K562 (cell line): ENCODE results near the gene RNF31.

Experiments used
- JUND ChIP-seq, 2 experiments: IDR thresholded peaks; 2 replicates in 1 of 2; 3 replicates in 1 of 2; pipeline ENCODE4 v1.6.1; 2011; ENCODE audit warnings: borderline replicate concordance in 2 of 2, low read depth in 2 of 2, low read length in 2 of 2, improper control_type of control experiment in 1 of 2, missing biosample characterization in 1 of 2, missing genetic modification characterization in 1 of 2, missing genetic modification reagents in 1 of 2
- MCM2 ChIP-seq: fragments of 450-650 bp; IDR thresholded peaks from 2 replicates; pipeline ENCODE4 v1.6.1; 2017; ENCODE audit warnings: low read depth, mild to moderate bottlenecking
- MED1 ChIP-seq: sonication (generic); formaldehyde crosslinking; IDR thresholded peaks from 2 replicates; pipeline ENCODE4 v1.8.1; 2023; ENCODE audit warnings: missing genetic modification reagents, borderline replicate concordance
- MTF1 ChIP-seq: fragments of 250-450 bp; sonication (Bioruptor Pico); IDR thresholded peaks from 2 replicates; pipeline ENCODE4 v1.9.0; 2021; ENCODE audit warnings: moderate library complexity, mild to moderate bottlenecking, inconsistent platforms, borderline replicate concordance
- MYC ChIP-seq, 2 experiments: fragments of 250-450 bp in 1 of 2; sonication (Bioruptor Pico) in 1 of 2; IDR thresholded peaks; 2 replicates each; pipeline versions ENCODE4 v1.5.1 to v1.6.1; 2012 to 2021; ENCODE audit warnings: low read depth in 2 of 2, borderline replicate concordance in 1 of 2, improper control_type of control experiment in 1 of 2, low read length in 1 of 2, mild to moderate bottlenecking in 1 of 2, moderate library complexity in 1 of 2
- POLR2AphosphoS5 ChIP-seq: IDR thresholded peaks from 2 replicates; pipeline ENCODE4 v1.6.1; 2011; ENCODE audit warnings: mild to moderate bottlenecking, low read depth, low read length, moderate library complexity; ENCODE audit not compliant: control insufficient read depth, insufficient read depth
- RBM14 ChIP-seq: fragments of 200-400 bp; formaldehyde crosslinking; IDR thresholded peaks from 2 replicates; pipeline ENCODE4 v1.6.1; 2018; ENCODE audit warnings: low read depth, mild to moderate bottlenecking, low read length, moderate library complexity, borderline replicate concordance; ENCODE audit not compliant: insufficient read depth
- SREBF2 ChIP-seq: sonication (generic); formaldehyde crosslinking; IDR thresholded peaks from 2 replicates; pipeline ENCODE4 v1.4.0; 2020; ENCODE audit warnings: mild to moderate bottlenecking, missing genetic modification reagents
- XRCC3 ChIP-seq: fragments of 450-650 bp; IDR thresholded peaks from 2 replicates; pipeline ENCODE4 v1.6.1; 2017; ENCODE audit warnings: mild to moderate bottlenecking, moderate library complexity
- ZBTB43 ChIP-seq: sonication (generic); formaldehyde crosslinking; IDR thresholded peaks from 2 replicates; pipeline ENCODE4 v1.8.0; 2023; ENCODE audit warnings: mild to moderate bottlenecking, missing genetic modification reagents
- ZNF212 ChIP-seq: fragments of 450-650 bp; formaldehyde crosslinking; IDR thresholded peaks from 2 replicates; pipeline ENCODE4 v1.4.0; 2020; ENCODE audit warnings: mild to moderate bottlenecking

GRCh38 chr14:24192933-24193332 lies 45.6 kb downstream of the RNF31 start:
- TF ChIP-seq SREBF2 (CRISPR knock-in tag) (no peak), MCM2 (no peak), JUND (IDR thresholded peaks at IDR 0.05; ENCODE audit: borderline replicate concordance, low read depth, low read length) (no peak), JUND (tag; IDR thresholded peaks at IDR 0.05; ENCODE audit: borderline replicate concordance, low read depth, low read length) (no peak), POLR2AphosphoS5 (no peak), MTF1 (CRISPR knock-in tag) (no peak), MYC (IDR thresholded peaks at IDR 0.05; ENCODE audit: low read depth, low read length) (no peak), MYC (CRISPR knock-in tag; IDR thresholded peaks at IDR 0.05; ENCODE audit: borderline replicate concordance, low read depth) (no peak), ZNF212 (CRISPR knock-in tag) (no peak), XRCC3 (no peak), RBM14 (no peak), ZBTB43 (CRISPR knock-in tag) (no peak), MED1 (CRISPR knock-in tag) (no peak)
